K562 (cell line): ENCODE results near the gene RCC2. TPM values are rescaled to one million over a fixed set of nuclear protein-coding genes. Genes with fewer than 3 reads are reported as not detected.
A peak's percentile ranks its signal among the peaks of the same experiment; 100 is the strongest.

Experiments
- ATAC-seq: fragments of 200-7000 bp; cut with Tn5 transposase; 3 replicates; pipeline ENCODE4 v1.9.1; 2020; ENCODE audit warnings: moderate library complexity
- BruUV-seq: library from RNA; stranded (reverse); fragments of 400-500 nt; replicated peaks from 2 replicates; lab custom pipeline; 2021; lab: Mats Ljungman, UMichigan
- CTCF ChIA-PET: fragments of 300-600 bp; formaldehyde crosslinking; extraction: SDS; loops from one replicate; lab custom pipeline; 2021; ENCODE audit warnings: low intra/inter-chr PET ratio; lab: Yijun Ruan, JAX
- POLR2A ChIA-PET: fragments of 300-600, 350-650 bp; sonication (Branson Sonifier 250); formaldehyde crosslinking; extraction: SDS; loops from one replicate; lab custom pipeline; 2021; ENCODE audit warnings: antibody characterized with exemption, inconsistent platforms; lab: Yijun Ruan, JAX
- DNase-seq, 4 experiments: peaks; one replicate each; pipeline versions ENCODE4 v3.0.0 to v3.0.0-alpha.2; 2011 to 2018; ENCODE audit warnings: low spot score in 3 of 4, mixed read lengths in 3 of 4; ENCODE audit errors: extremely low read depth in 1 of 4
- FAIRE-seq: peaks from 2 replicates; lab custom pipeline; 2011; peaks lifted over from hg19 to GRCh38; lab: Jason Lieb, UNC
- H2AFZ ChIP-seq: 2 replicates; pipeline ENCODE4 v1.6.0; 2011; ENCODE audit warnings: low read depth, low read length, control low read depth, inconsistent platforms
- H3K27ac ChIP-seq: fragments of 200-600 bp; 3 replicates; pipeline ENCODE4 v1.8.0; 2011; ENCODE audit warnings: low read depth, mild to moderate bottlenecking, control low read depth, inconsistent platforms, low read length, moderate library complexity, mixed read lengths; ENCODE audit errors: extremely low read depth
- H3K27me3 ChIP-seq, 2 experiments: fragments of 300-600 bp in 1 of 2; 2 replicates in 1 of 2; 3 replicates in 1 of 2; pipeline versions ENCODE4 v1.6.0 to v1.8.0; 2011; ENCODE audit warnings: inconsistent platforms in 2 of 2, low read length in 2 of 2, mild to moderate bottlenecking in 1 of 2, mixed read lengths in 1 of 2, moderate library complexity in 1 of 2; ENCODE audit not compliant: control insufficient read depth in 2 of 2, insufficient read depth in 2 of 2
- H3K36me3 ChIP-seq: fragments of 300-600 bp; 3 replicates; pipeline ENCODE4 v1.8.0; 2011; ENCODE audit warnings: mild to moderate bottlenecking, low read length, inconsistent platforms; ENCODE audit not compliant: control insufficient read depth, insufficient read depth
- H3K4me1 ChIP-seq, 2 experiments: fragments of 200-600 bp in 1 of 2; replicated peaks in 1 of 2; 2 replicates in 1 of 2; 3 replicates in 1 of 2; pipeline versions ENCODE4 v1.5.1 to v1.8.0; 2011; ENCODE audit warnings: inconsistent platforms in 2 of 2, low read length in 2 of 2, mild to moderate bottlenecking in 1 of 2, mixed read lengths in 1 of 2, moderate library complexity in 1 of 2; ENCODE audit not compliant: control insufficient read depth in 2 of 2, insufficient read depth in 2 of 2
- H3K4me2 ChIP-seq: 2 replicates; pipeline ENCODE4 v1.6.1; 2011; ENCODE audit warnings: low read length, control low read depth, inconsistent platforms, mixed read lengths; ENCODE audit not compliant: insufficient read depth
- H3K4me3 ChIP-seq: fragments of 200-600 bp; sonication (generic), shearing (Covaris generic); 2 replicates; pipeline ENCODE4 v1.5.1; 2016; ENCODE audit warnings: control low read depth, inconsistent platforms
- H3K79me2 ChIP-seq: fragments of 200-600 bp; 3 replicates; pipeline ENCODE4 v1.8.0; 2011; ENCODE audit warnings: low read length, inconsistent platforms; ENCODE audit not compliant: control insufficient read depth, insufficient read depth
- H3K9ac ChIP-seq, 2 experiments: 2 replicates each; pipeline versions ENCODE4 v1.6.0 to v1.6.1; 2011; ENCODE audit warnings: low read depth in 2 of 2, low read length in 2 of 2, control low read depth in 1 of 2, inconsistent platforms in 1 of 2, mild to moderate bottlenecking in 1 of 2, mixed read lengths in 1 of 2; ENCODE audit not compliant: insufficient read depth in 1 of 2
- H3K9me1 ChIP-seq: one replicate; pipeline ENCODE4 v1.6.0; 2011; ENCODE audit warnings: inconsistent platforms, mild to moderate bottlenecking, low read length, moderate library complexity; ENCODE audit not compliant: control insufficient read depth, insufficient read depth
- H3K9me3 ChIP-seq: replicated peaks from 2 replicates; pipeline ENCODE4 v1.5.1; 2011; ENCODE audit warnings: low read depth, low read length, inconsistent platforms; ENCODE audit not compliant: control insufficient read depth, insufficient read depth
- H4K20me1 ChIP-seq: replicated peaks from 2 replicates; pipeline ENCODE4 v1.6.1; 2011; ENCODE audit warnings: low read length, inconsistent platforms, mixed read lengths; ENCODE audit not compliant: control insufficient read depth, insufficient read depth
- CREB1 ChIP-seq, 2 experiments: sonication (generic) in 1 of 2; formaldehyde crosslinking in 1 of 2; IDR thresholded peaks; 2 replicates each; pipeline versions ENCODE4 v1.6.1 to v1.8.0; 2012 to 2022; ENCODE audit warnings: inconsistent platforms in 1 of 2, mild to moderate bottlenecking in 1 of 2, missing genetic modification reagents in 1 of 2, moderate library complexity in 1 of 2
- GABPA ChIP-seq: fragments of 200-800 bp; sonication (Bioruptor generic); conservative IDR thresholded peaks from 2 replicates; pipeline ENCODE4 v1.6.1; 2016; ENCODE audit warnings: low read depth, missing genetic modification characterization, missing compliant biosample characterization
- GABPB1 ChIP-seq: sonication (generic); formaldehyde crosslinking; IDR thresholded peaks from 2 replicates; pipeline ENCODE4 v1.8.0; 2022; ENCODE audit warnings: mild to moderate bottlenecking, missing genetic modification reagents
- KLF10 ChIP-seq: fragments of 250-450 bp; sonication (Bioruptor Pico); IDR thresholded peaks from 2 replicates; pipeline ENCODE4 v1.6.1; 2021; ENCODE audit warnings: matching md5 sums
- MAZ ChIP-seq, 2 experiments: fragments of 450-650 bp in 1 of 2; sonication (generic) in 1 of 2; formaldehyde crosslinking; IDR thresholded peaks in 1 of 2; conservative IDR thresholded peaks in 1 of 2; 2 replicates each; pipeline versions ENCODE4 v1.4.0 to v1.5.0; 2020; ENCODE audit warnings: mild to moderate bottlenecking in 1 of 2, missing genetic modification reagents in 1 of 2
- MECOM ChIP-seq: fragments of 250-450 bp; sonication (Bioruptor Pico); IDR thresholded peaks from 2 replicates; pipeline ENCODE4 v1.8.0; 2022; ENCODE audit warnings: inconsistent platforms
- PRMT5 ChIP-seq: sonication (generic); formaldehyde crosslinking; IDR thresholded peaks from 2 replicates; pipeline ENCODE4 v1.5.0; 2020; ENCODE audit warnings: missing genetic modification reagents
- RBFOX2 ChIP-seq: fragments of 200-400 bp; formaldehyde crosslinking; IDR thresholded peaks from 2 replicates; pipeline ENCODE4 v1.6.1; 2017; ENCODE audit warnings: low read depth, mild to moderate bottlenecking, low read length, moderate library complexity
- SIN3A ChIP-seq, 2 experiments: fragments of 150-350 bp in 1 of 2; IDR thresholded peaks; 2 replicates each; pipeline ENCODE4 v1.6.1; 2011 to 2016; ENCODE audit warnings: borderline replicate concordance in 2 of 2, low read depth in 2 of 2, low read length in 2 of 2, mild to moderate bottlenecking in 2 of 2, moderate library complexity in 2 of 2; ENCODE audit not compliant: control insufficient read depth in 1 of 2
- SP1 ChIP-seq: sonication (generic); formaldehyde crosslinking; IDR thresholded peaks from 2 replicates; pipeline ENCODE4 v1.8.1; 2022; ENCODE audit warnings: mild to moderate bottlenecking, missing genetic modification reagents
- TARDBP ChIP-seq: fragments of 450-650 bp; IDR thresholded peaks from 2 replicates; pipeline ENCODE4 v1.6.1; 2016
- ZBTB17 ChIP-seq: fragments of 450-650 bp; formaldehyde crosslinking; IDR thresholded peaks from 2 replicates; pipeline ENCODE4 v1.4.0; 2020; ENCODE audit warnings: mild to moderate bottlenecking
- WGBS: fragments of 100-300 bp; shearing (Covaris generic); methylation state at CpG from one replicate; pipeline ENCODE4 v1.1.6; 2016; ENCODE audit warnings: low coverage, mixed read lengths; ENCODE audit not compliant: insufficient coverage; ENCODE audit errors: missing lambda C conversion rate; 5-methylcytosine and 5-hydroxymethylcytosine counted together
- in situ Hi-C: fragments of 300-500 bp; cut with MboI; formaldehyde crosslinking; loops from 4 replicates; pipeline ENCODE4 v1.15.0; 2018; ENCODE audit warnings: inconsistent platforms, mixed read lengths
- intact Hi-C: fragments of 100-400 bp; cut with micrococcal nuclease; formaldehyde crosslinking; loops from 2 replicates; pipeline ENCODE4 v1.14.2; 2022
- polyA plus RNA-seq, 8 experiments: library from polyadenylated mRNA; depleted of rRNA in 4 of 8; stranded (reverse) in 5 of 8; unstranded in 3 of 8; fragments of >200 nt; fragmentation: Nextera tagmentation in 2 of 8; fragmentation: Illumina TruSeq in 1 of 8; extraction: Ambion mirVana in 2 of 8; extraction: Trizol in 1 of 8; gene quantifications; 2 replicates each; pipeline versions ENCODE4 v1.2.1 to v1.2.3, GENCODE V29; 2011 to 2014; ENCODE audit warnings: inconsistent platforms in 1 of 8, missing spikeins in 1 of 8
- total RNA-seq, 7 experiments: library from RNA; depleted of rRNA in 6 of 7; stranded (reverse); fragments of >200 nt in 6 of 7; fragmentation: Illumina TruSeq in 2 of 7; extraction: Trizol in 2 of 7; gene quantifications; 2 replicates each; pipeline versions ENCODE4 v1.2.1 to v1.2.3, GENCODE V29; 2011 to 2021; ENCODE audit warnings: low replicate concordance in 1 of 7
- TF ChIP-seq, protein P1 (sequence below): fragments of 250-450 bp; sonication (Bioruptor Pico); IDR thresholded peaks from 2 replicates; pipeline ENCODE4 v1.5.0; 2021
- TF ChIP-seq, protein P2 (sequence below): fragments of 450-650 bp; IDR thresholded peaks from 2 replicates; pipeline ENCODE4 v1.6.1; 2016; ENCODE audit warnings: antibody characterized with exemption
- TF ChIP-seq, protein P3 (sequence below): fragments of 150-350 bp; conservative IDR thresholded peaks from 2 replicates; pipeline ENCODE4 v1.6.1; 2014; ENCODE audit warnings: low read length

RCC2 gene
- total and polyA plus RNA-seq, 9 of the 15 experiments (the other 6 are each of a cell fraction or from before 2014, with no cell fraction given): 31.8 to 292 (median 116) TPM

- peaks cover 49% of the 10 kb centered on the region for H3K79me2 ChIP-seq
- peaks cover 23 to 31% of the 10 kb centered on the region in 2 experiments; a peak in 4 of 5 replicates for H3K4me1 ChIP-seq
- H3K4me2 ChIP-seq: peak overlapping the region; percentile 98
- peak in 2 of 4 experiments; percentile 42 to 49 for DNase-seq
- H3K9me3 ChIP-seq: no peaks in the 10 kb centered on the region
- intact Hi-C loops (no loop called here), in situ Hi-C loops (no loop called here)
- ChIA-PET POLR2A (interaction anchor here (0.7 to 1.6 kb wide), 6 partner anchors 9 to 72 kb away, joined by 3 to 6 read pairs (median 4); no protein-coding TSS in a partner anchor), CTCF (no interaction called here)
- peak overlapping the region; percentile 93 for H2AFZ ChIP-seq
- 2% methylated on average over 18 of the region's 18 CpGs for WGBS
- H3K27ac ChIP-seq: peak overlapping the region; percentile 79
- H3K9me1 ChIP-seq: no peaks in the 10 kb centered on the region
- peak overlapping the region; percentile 97 for H3K4me3 ChIP-seq
- BruUV-seq: TSS peak; percentile 85
- peak; percentile 50 for ATAC-seq
- H3K9ac ChIP-seq: peak overlapping the region; percentile 86 to 97
- FAIRE-seq: no peak
- H3K36me3 ChIP-seq: peaks cover 21% of the 10 kb centered on the region
- peaks cover 12% of the 10 kb centered on the region for H4K20me1 ChIP-seq
- H3K27me3 ChIP-seq: no peaks in the 10 kb centered on the region; a peak in 1 of 5 replicates
- TF ChIP-seq KLF10 (CRISPR knock-in tag) (no peak), CREB1 (IDR thresholded peaks at IDR 0.05) (no peak), CREB1 (CRISPR knock-in tag; IDR thresholded peaks at IDR 0.05) (peak; percentile 19; the same call in 1 of the 2 replicates), GABPB1 (CRISPR knock-in tag) (peak; percentile 58; the same call in 1 of the 2 replicates), TARDBP (peak; percentile 19; the same call in 1 of the 2 replicates), SIN3A (IDR thresholded peaks at IDR 0.05; ENCODE audit: borderline replicate concordance in 2 of 2, control insufficient read depth in 1 of 2, low read depth in 2 of 2, low read length in 2 of 2) (0 out of 4 replicates have a peak, but pooled peaks of 1 of the 2 experiments have one; percentile 20), PRMT5 (no peak), MAZ (CRISPR knock-in tag; conservative IDR thresholded peaks at IDR 0.05 in 1 of 2, IDR thresholded peaks at IDR 0.05 in 1 of 2) (peak in 1 of 2 experiments; percentile 57; a peak in 1 of 4 replicates), GABPA (0 out of 2 replicates have a peak, but pooled peaks have one; percentile 13), RBFOX2 (peak; percentile 57), ZBTB17 (CRISPR knock-in tag) (0 out of 2 replicates have a peak, but pooled peaks have one; percentile 37), SP1 (CRISPR knock-in tag) (0 out of 2 replicates have a peak, but pooled peaks have one; percentile 41), MECOM (0 out of 2 replicates have a peak, but pooled peaks have one; percentile 41)
- TF ChIP-seq, protein P1, sequence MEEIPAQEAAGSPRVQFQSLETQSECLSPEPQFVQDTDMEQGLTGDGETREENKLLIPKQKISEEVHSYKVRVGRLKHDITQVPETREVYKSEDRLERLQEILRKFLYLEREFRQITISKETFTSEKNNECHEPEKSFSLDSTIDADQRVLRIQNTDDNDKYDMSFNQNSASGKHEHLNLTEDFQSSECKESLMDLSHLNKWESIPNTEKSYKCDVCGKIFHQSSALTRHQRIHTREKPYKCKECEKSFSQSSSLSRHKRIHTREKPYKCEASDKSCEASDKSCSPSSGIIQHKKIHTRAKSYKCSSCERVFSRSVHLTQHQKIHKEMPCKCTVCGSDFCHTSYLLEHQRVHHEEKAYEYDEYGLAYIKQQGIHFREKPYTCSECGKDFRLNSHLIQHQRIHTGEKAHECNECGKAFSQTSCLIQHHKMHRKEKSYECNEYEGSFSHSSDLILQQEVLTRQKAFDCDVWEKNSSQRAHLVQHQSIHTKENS (CRISPR knock-in tag): 0 out of 2 replicates have a peak, but pooled peaks have one; percentile 50
- TF ChIP-seq, protein P2, sequence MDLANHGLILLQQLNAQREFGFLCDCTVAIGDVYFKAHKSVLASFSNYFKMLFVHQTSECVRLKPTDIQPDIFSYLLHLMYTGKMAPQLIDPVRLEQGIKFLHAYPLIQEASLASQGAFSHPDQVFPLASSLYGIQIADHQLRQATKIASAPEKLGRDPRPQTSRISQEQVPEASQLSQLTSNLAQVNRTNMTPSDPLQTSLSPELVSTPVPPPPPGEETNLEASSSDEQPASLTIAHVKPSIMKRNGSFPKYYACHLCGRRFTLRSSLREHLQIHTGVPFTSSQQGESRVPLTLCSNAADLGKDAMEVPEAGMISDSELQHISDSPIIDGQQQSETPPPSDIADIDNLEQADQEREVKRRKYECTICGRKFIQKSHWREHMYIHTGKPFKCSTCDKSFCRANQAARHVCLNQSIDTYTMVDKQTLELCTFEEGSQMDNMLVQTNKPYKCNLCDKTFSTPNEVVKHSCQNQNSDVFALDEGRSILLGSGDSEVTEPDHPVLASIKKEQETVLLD: 0 out of 2 replicates have a peak, but pooled peaks have one; percentile 14
- TF ChIP-seq, protein P3, sequence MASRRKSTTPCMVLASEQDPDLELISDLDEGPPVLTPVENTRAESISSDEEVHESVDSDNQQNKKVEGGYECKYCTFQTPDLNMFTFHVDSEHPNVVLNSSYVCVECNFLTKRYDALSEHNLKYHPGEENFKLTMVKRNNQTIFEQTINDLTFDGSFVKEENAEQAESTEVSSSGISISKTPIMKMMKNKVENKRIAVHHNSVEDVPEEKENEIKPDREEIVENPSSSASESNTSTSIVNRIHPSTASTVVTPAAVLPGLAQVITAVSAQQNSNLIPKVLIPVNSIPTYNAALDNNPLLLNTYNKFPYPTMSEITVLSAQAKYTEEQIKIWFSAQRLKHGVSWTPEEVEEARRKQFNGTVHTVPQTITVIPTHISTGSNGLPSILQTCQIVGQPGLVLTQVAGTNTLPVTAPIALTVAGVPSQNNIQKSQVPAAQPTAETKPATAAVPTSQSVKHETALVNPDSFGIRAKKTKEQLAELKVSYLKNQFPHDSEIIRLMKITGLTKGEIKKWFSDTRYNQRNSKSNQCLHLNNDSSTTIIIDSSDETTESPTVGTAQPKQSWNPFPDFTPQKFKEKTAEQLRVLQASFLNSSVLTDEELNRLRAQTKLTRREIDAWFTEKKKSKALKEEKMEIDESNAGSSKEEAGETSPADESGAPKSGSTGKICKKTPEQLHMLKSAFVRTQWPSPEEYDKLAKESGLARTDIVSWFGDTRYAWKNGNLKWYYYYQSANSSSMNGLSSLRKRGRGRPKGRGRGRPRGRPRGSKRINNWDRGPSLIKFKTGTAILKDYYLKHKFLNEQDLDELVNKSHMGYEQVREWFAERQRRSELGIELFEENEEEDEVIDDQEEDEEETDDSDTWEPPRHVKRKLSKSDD: no peak
These were observed 773 bp upstream of the RCC2 start for GRCh38 chr1:17440074-17440826.
